PC-9 (cell line): ENCODE results near the gene ARHGAP5.

Experiments
- EZH2 ChIP-seq: fragments of 200-600 bp; sonication (generic); IDR thresholded peaks from 2 replicates; pipeline ENCODE4 v1.8.0; 2017; ENCODE audit warnings: antibody characterized with exemption, low read depth
- TF ChIP-seq, protein P1 (sequence below): fragments of 200-600 bp; sonication (generic); conservative IDR thresholded peaks from 2 replicates; pipeline ENCODE4 v1.6.1; 2017; ENCODE audit warnings: mixed run types, antibody characterized with exemption, mild to moderate bottlenecking, moderate library complexity

DNA sequence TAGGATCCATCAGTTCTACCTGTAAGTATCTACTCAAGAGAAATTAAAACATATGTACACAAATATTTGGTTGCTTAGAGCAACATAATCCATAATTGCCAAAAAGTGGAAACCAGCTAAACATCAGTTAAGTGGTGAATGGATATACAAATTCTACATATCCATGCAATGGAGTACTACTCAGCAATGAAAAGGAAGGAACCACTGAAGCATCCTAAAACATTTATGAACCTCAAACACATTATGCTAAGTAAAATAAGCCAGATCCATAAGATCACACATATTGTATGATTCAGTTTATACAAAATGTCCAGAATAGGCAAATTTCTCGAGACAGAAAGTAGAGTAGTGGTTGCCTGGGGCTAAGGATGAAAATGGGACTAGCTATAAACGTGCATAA lies 8.4 kb upstream of the ARHGAP5 start:
- TF ChIP-seq, protein P1, sequence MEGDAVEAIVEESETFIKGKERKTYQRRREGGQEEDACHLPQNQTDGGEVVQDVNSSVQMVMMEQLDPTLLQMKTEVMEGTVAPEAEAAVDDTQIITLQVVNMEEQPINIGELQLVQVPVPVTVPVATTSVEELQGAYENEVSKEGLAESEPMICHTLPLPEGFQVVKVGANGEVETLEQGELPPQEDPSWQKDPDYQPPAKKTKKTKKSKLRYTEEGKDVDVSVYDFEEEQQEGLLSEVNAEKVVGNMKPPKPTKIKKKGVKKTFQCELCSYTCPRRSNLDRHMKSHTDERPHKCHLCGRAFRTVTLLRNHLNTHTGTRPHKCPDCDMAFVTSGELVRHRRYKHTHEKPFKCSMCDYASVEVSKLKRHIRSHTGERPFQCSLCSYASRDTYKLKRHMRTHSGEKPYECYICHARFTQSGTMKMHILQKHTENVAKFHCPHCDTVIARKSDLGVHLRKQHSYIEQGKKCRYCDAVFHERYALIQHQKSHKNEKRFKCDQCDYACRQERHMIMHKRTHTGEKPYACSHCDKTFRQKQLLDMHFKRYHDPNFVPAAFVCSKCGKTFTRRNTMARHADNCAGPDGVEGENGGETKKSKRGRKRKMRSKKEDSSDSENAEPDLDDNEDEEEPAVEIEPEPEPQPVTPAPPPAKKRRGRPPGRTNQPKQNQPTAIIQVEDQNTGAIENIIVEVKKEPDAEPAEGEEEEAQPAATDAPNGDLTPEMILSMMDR = no peak
- no peak for TF ChIP-seq EZH2
